IMR-90 (cell line): ENCODE measurements around the gene PSMA7. TPM values are rescaled to one million over a fixed set of nuclear protein-coding genes. Genes with fewer than 3 reads are reported as not detected.

Experiments
- ATAC-seq: fragments of 200-7000 bp; cut with Tn5 transposase; 2 replicates; pipeline ENCODE4 v1.9.1; 2020; ENCODE audit warnings: low read depth, mild to moderate bottlenecking, moderate library complexity
- BruUV-seq: library from RNA; stranded (reverse); fragments of 400-500 nt; replicated peaks from 2 replicates; lab custom pipeline; 2021; lab: Mats Ljungman, UMichigan
- CTCF ChIA-PET: fragments of 300-600 bp; formaldehyde crosslinking; extraction: SDS; loops from one replicate; lab custom pipeline; 2021; ENCODE audit warnings: antibody characterized with exemption; lab: Yijun Ruan, JAX
- POLR2A ChIA-PET: fragments of 300-600 bp; sonication (Branson Sonifier 250); formaldehyde crosslinking; loops from one replicate; lab custom pipeline; 2022; ENCODE audit warnings: antibody characterized with exemption; ENCODE audit not compliant: unreplicated experiment; lab: Charles Lee
- DNase-seq: peaks from one replicate; pipeline ENCODE4 v3.0.0; 2013
- H2AFZ ChIP-seq: replicated peaks from 2 replicates; pipeline ENCODE3; 2013; ENCODE audit warnings: low read length, mild to moderate bottlenecking; ENCODE audit not compliant: poor library complexity
- H2AK5ac ChIP-seq: 2 replicates; pipeline ENCODE4 v1.6.1; 2013; ENCODE audit warnings: low read depth, low read length, inconsistent platforms
- H2AK9ac ChIP-seq: replicated peaks from 2 replicates; pipeline ENCODE3; 2013; ENCODE audit warnings: mild to moderate bottlenecking, low read depth, low read length, moderate library complexity; ENCODE audit not compliant: poor library complexity
- H2BK120ac ChIP-seq: 2 replicates; pipeline ENCODE4 v1.6.1; 2013; ENCODE audit warnings: low read depth, low read length, inconsistent platforms
- H2BK15ac ChIP-seq: 3 replicates; pipeline ENCODE4 v1.6.1; 2013; ENCODE audit warnings: low read depth, low read length, inconsistent platforms
- H2BK20ac ChIP-seq: 2 replicates; pipeline ENCODE4 v1.6.1; 2013; ENCODE audit warnings: low read depth, mild to moderate bottlenecking, inconsistent platforms, low read length, moderate library complexity
- H2BK5ac ChIP-seq: 2 replicates; pipeline ENCODE4 v1.6.1; 2013; ENCODE audit warnings: mild to moderate bottlenecking, low read depth, low read length, inconsistent platforms; ENCODE audit not compliant: poor library complexity, severe bottlenecking
- H3K14ac ChIP-seq: replicated peaks from 2 replicates; pipeline ENCODE4 v1.6.1; 2013; ENCODE audit warnings: low read depth, low read length, inconsistent platforms
- H3K18ac ChIP-seq: 2 replicates; pipeline ENCODE4 v1.6.1; 2013; ENCODE audit warnings: low read depth, low read length, control low read depth
- H3K23ac ChIP-seq: 2 replicates; pipeline ENCODE4 v1.6.1; 2013; ENCODE audit warnings: low read depth, low read length, inconsistent platforms
- H3K27ac ChIP-seq: 2 replicates; pipeline ENCODE4 v1.5.1; 2013; ENCODE audit warnings: mild to moderate bottlenecking, control low read depth, low read length; ENCODE audit not compliant: insufficient read depth
- H3K27me3 ChIP-seq: 2 replicates; pipeline ENCODE4 v1.6.1; 2013; ENCODE audit warnings: low read length; ENCODE audit not compliant: control insufficient read depth, insufficient read depth
- H3K36me3 ChIP-seq: 2 replicates; pipeline ENCODE4 v1.6.1; 2013; ENCODE audit warnings: low read length, mixed read lengths; ENCODE audit not compliant: control insufficient read depth, insufficient read depth
- H3K4ac ChIP-seq: 2 replicates; pipeline ENCODE4 v1.6.1; 2013; ENCODE audit warnings: low read depth, low read length, inconsistent platforms
- H3K4me1 ChIP-seq: 2 replicates; pipeline ENCODE4 v1.6.1; 2013; ENCODE audit warnings: low read length, mixed read lengths; ENCODE audit not compliant: control insufficient read depth, insufficient read depth
- H3K4me2 ChIP-seq: 2 replicates; pipeline ENCODE4 v1.6.1; 2013; ENCODE audit warnings: low read depth, mild to moderate bottlenecking, control low read depth, low read length, moderate library complexity
- H3K4me3 ChIP-seq: 2 replicates; pipeline ENCODE4 v1.5.1; 2013; ENCODE audit warnings: low read depth, mild to moderate bottlenecking, control low read depth, low read length, moderate library complexity; ENCODE audit not compliant: insufficient read depth
- H3K56ac ChIP-seq: 2 replicates; pipeline ENCODE4 v1.6.1; 2013; ENCODE audit warnings: low read length, inconsistent platforms; ENCODE audit not compliant: insufficient read depth; ENCODE audit errors: extremely low read depth
- H3K79me1 ChIP-seq, 2 experiments: 2 replicates each; pipeline ENCODE4 v1.6.1; 2013; ENCODE audit warnings: low read length in 2 of 2, inconsistent platforms in 1 of 2, low read depth in 1 of 2
- H3K9ac ChIP-seq: 2 replicates; pipeline ENCODE4 v1.6.1; 2013; ENCODE audit warnings: low read depth, low read length, control low read depth
- H3K9me1 ChIP-seq: 2 replicates; pipeline ENCODE4 v1.6.1; 2013; ENCODE audit warnings: low read length, inconsistent platforms; ENCODE audit not compliant: insufficient read depth
- H3K9me3 ChIP-seq: 2 replicates; pipeline ENCODE4 v1.6.1; 2013; ENCODE audit warnings: low read length; ENCODE audit not compliant: control insufficient read depth, insufficient read depth
- H4K20me1 ChIP-seq: 2 replicates; pipeline ENCODE4 v1.6.1; 2013; ENCODE audit warnings: low read length, inconsistent platforms; ENCODE audit not compliant: insufficient read depth
- H4K5ac ChIP-seq: 2 replicates; pipeline ENCODE4 v1.6.1; 2013; ENCODE audit warnings: mild to moderate bottlenecking, low read depth, low read length, control low read depth
- H4K8ac ChIP-seq, 2 experiments: 2 replicates each; pipeline ENCODE4 v1.6.1; 2013; ENCODE audit warnings: low read depth in 2 of 2, low read length in 2 of 2, control low read depth in 1 of 2, inconsistent platforms in 1 of 2
- H4K91ac ChIP-seq: 2 replicates; pipeline ENCODE4 v1.6.1; 2013; ENCODE audit warnings: low read depth, low read length, inconsistent platforms; ENCODE audit not compliant: insufficient read depth
- CHD1 ChIP-seq: IDR thresholded peaks from 2 replicates; pipeline ENCODE4 v1.6.1; 2012; ENCODE audit warnings: low read depth, low read length, improper control_type of control experiment
- MAFK ChIP-seq: IDR thresholded peaks from 2 replicates; pipeline ENCODE4 v1.6.1; 2012; ENCODE audit warnings: low read depth, low read length, improper control_type of control experiment
- MXI1 ChIP-seq: IDR thresholded peaks from 2 replicates; pipeline ENCODE4 v1.6.1; 2012; ENCODE audit warnings: low read depth, mild to moderate bottlenecking, low read length, moderate library complexity, borderline replicate concordance
- WGBS, 2 experiments: methylation state at CpG; one replicate each; pipeline versions ENCODE4 v1.1.5 to v1.1.7; 2013; ENCODE audit warnings: missing lambda C conversion rate in 2 of 2; ENCODE audit not compliant: insufficient read length in 1 of 2; ENCODE audit errors: extremely low coverage in 2 of 2; 5-methylcytosine and 5-hydroxymethylcytosine counted together
- dilution Hi-C: fragments of 300-500 bp; cut with HindIII; formaldehyde crosslinking; loops from one replicate; pipeline ENCODE4 v1.14.3; 2018; ENCODE audit warnings: low sequenced_read_pairs; ENCODE audit not compliant: unreplicated experiment
- in situ Hi-C: fragments of 300-500 bp; cut with MboI; formaldehyde crosslinking; loops from 3 replicates; pipeline ENCODE4 v1.14.3; 2019; ENCODE audit warnings: low sequenced_read_pairs, inconsistent platforms, mixed read lengths
- intact Hi-C: fragments of 100-400 bp; cut with micrococcal nuclease; formaldehyde crosslinking; loops from 2 replicates; pipeline ENCODE4 v1.10.0; 2022
- polyA plus RNA-seq, 3 experiments: library from polyadenylated mRNA; depleted of rRNA; stranded (reverse); fragments of >200 nt; gene quantifications; 2 replicates each; pipeline ENCODE4 v1.2.3, GENCODE V29; 2012; ENCODE audit warnings: low replicate concordance in 1 of 3
- total RNA-seq: library from RNA; depleted of rRNA; stranded (reverse); fragments of >200 nt; gene quantifications from 2 replicates; pipeline ENCODE4 v1.2.3, GENCODE V29; 2012

Gene PSMA7
- total and polyA plus RNA-seq, 2 of the 4 experiments (the other 2 are of a cell fraction), result 417 to 458 TPM

GRCh38 chr20:62097881-62098407 is 45.2 kb downstream of the PSMA7 start:
- Histone ChIP-seq H3K9me1 (no peaks in the 10 kb centered on the region), H3K4me2 (no peak overlapping the region), H2BK120ac (no peak overlapping the region), H3K79me1 (no peaks in the 10 kb centered on the region), H3K27ac (no peak overlapping the region), H3K23ac (no peak overlapping the region), H3K18ac (no peak overlapping the region), H4K91ac (no peak overlapping the region), H3K27me3 (peaks cover 6% of the 10 kb centered on the region), H2AK9ac (no peak overlapping the region), H3K4me3 (no peak overlapping the region), H3K56ac (no peak overlapping the region), H4K5ac (no peak overlapping the region), H3K4me1 (no peaks in the 10 kb centered on the region), H4K20me1 (no peaks in the 10 kb centered on the region), H3K14ac (no peak overlapping the region), H2BK5ac (no peak overlapping the region), H3K36me3 (no peaks in the 10 kb centered on the region), H2AFZ (no peak overlapping the region), H3K9ac (no peak overlapping the region), H2BK20ac (no peak overlapping the region), H2AK5ac (no peak overlapping the region), H3K9me3 (peaks cover 23% of the 10 kb centered on the region), H3K4ac (no peak overlapping the region), H2BK15ac (no peak overlapping the region), H4K8ac (no peak overlapping the region)
- no peak for DNase-seq
- ChIA-PET POLR2A (no interaction called here), CTCF (no interaction called here)
- TF ChIP-seq MAFK, result no peak
- no peak for TF ChIP-seq MXI1
- no peak for TF ChIP-seq CHD1
- ATAC-seq, result no peak
- no TSS peak for BruUV-seq
- in situ Hi-C loops, result no loop called here
- dilution Hi-C loops, result no loop called here
- intact Hi-C loops, result no loop called here
- 41% methylated on average over 10 of the region's 16 CpGs; no CpG with 5 or more reads in 1 of the 2 experiments for WGBS, 2 experiments
